ENCODE results near the gene OGN. TPM values are rescaled to one million over a fixed set of nuclear protein-coding genes. Genes with fewer than 3 reads are reported as not detected.

The OGN gene
- total RNA-seq, 1 experiment from 2014 or later = not detected

GRCh38 chr9:92397853-92398252, 6.5 kb downstream of the OGN start:
- Histone ChIP-seq H3K4me1 (ENCODE audit: insufficient read depth, low read length) (no peaks in the 10 kb centered on the region), H3K9ac (ENCODE audit: extremely low read depth, insufficient read length, low read length) (no peak overlapping the region), H2AFZ (ENCODE audit: low read length) (no peak overlapping the region), H3K27ac (ENCODE audit: insufficient read length, low read depth, low read length) (no peak overlapping the region), H4K8ac (replicated peaks; ENCODE audit: insufficient read length, low read depth, low read length) (no peak overlapping the region), H4K20me1 (ENCODE audit: control insufficient read depth, insufficient read depth, insufficient read length) (no peaks in the 10 kb centered on the region), H3K4me2 (ENCODE audit: insufficient read depth, insufficient read length, low read length) (no peak overlapping the region), H3T11ph (ENCODE audit: low read length) (no peak overlapping the region), H3K79me2 (ENCODE audit: insufficient read depth, low read length) (no peaks in the 10 kb centered on the region), H3K18ac (ENCODE audit: insufficient read length, low read depth, low read length) (no peak overlapping the region), H2AK5ac (ENCODE audit: insufficient read length, low read length) (no peak overlapping the region), H3K23me2 (ENCODE audit: insufficient read length, low read depth, low read length, poor library complexity, severe bottlenecking) (no peaks in the 10 kb centered on the region), H3K14ac (ENCODE audit: insufficient read depth, low read length) (no peak overlapping the region), H2BK12ac (ENCODE audit: insufficient read length, low read depth, low read length) (no peak overlapping the region), H4K91ac (ENCODE audit: insufficient read length, low read depth, low read length) (no peak overlapping the region), H3K27me3 (ENCODE audit: insufficient read depth, low read length) (no peaks in the 10 kb centered on the region), H2BK20ac (ENCODE audit: low read depth, low read length, poor library complexity, severe bottlenecking) (no peak overlapping the region), H4K5ac (ENCODE audit: insufficient read length, low read depth, low read length) (no peak overlapping the region), H3K79me1 (ENCODE audit: insufficient read depth, low read depth, low read length, poor library complexity, severe bottlenecking) (no peaks in the 10 kb centered on the region), H3K56ac (ENCODE audit: insufficient read length, low read depth, low read length) (no peak overlapping the region), H3K23ac (ENCODE audit: insufficient read length, low read depth, low read length) (no peak overlapping the region), H2BK120ac (ENCODE audit: low read depth, low read length, poor library complexity, severe bottlenecking) (no peak overlapping the region), H2BK5ac (ENCODE audit: insufficient read length, low read length) (no peak overlapping the region), H3K9me3 (ENCODE audit: control insufficient read depth, low read depth, low read length) (no peaks in the 10 kb centered on the region), H3K4ac (ENCODE audit: low read depth, low read length) (no peak overlapping the region), H2BK15ac (ENCODE audit: low read depth, low read length) (no peak overlapping the region)
- Mint-ChIP-seq H3K4me3 (no peak overlapping the region), H3K27ac (no peak overlapping the region), H3K4me1 (no peaks in the 10 kb centered on the region), H3K36me3 (ENCODE audit: insufficient read depth in 1 of 3, low read depth in 3 of 3) (no peaks in the 10 kb centered on the region; a peak in 1 of 7 replicates), H3K9me3 (peaks cover 7% of the 10 kb centered on the region in 2 experiments; a peak in 3 of 5 replicates), H3K27me3 (ENCODE audit: low read depth) (no peaks in the 10 kb centered on the region)
- no CpG with 5 or more reads among the region's 3 CpGs for WGBS (ENCODE audit: extremely low coverage, insufficient read length, low lambda C conversion rate)
- DNase-seq = no peak
- TF ChIP-seq, protein P1, sequence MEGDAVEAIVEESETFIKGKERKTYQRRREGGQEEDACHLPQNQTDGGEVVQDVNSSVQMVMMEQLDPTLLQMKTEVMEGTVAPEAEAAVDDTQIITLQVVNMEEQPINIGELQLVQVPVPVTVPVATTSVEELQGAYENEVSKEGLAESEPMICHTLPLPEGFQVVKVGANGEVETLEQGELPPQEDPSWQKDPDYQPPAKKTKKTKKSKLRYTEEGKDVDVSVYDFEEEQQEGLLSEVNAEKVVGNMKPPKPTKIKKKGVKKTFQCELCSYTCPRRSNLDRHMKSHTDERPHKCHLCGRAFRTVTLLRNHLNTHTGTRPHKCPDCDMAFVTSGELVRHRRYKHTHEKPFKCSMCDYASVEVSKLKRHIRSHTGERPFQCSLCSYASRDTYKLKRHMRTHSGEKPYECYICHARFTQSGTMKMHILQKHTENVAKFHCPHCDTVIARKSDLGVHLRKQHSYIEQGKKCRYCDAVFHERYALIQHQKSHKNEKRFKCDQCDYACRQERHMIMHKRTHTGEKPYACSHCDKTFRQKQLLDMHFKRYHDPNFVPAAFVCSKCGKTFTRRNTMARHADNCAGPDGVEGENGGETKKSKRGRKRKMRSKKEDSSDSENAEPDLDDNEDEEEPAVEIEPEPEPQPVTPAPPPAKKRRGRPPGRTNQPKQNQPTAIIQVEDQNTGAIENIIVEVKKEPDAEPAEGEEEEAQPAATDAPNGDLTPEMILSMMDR (conservative IDR thresholded peaks at IDR 0.05) = no peak

Measured in H9 (cell line).